Measurements from ENCODE around the gene EPHA8. TPM values are rescaled to one million over a fixed set of nuclear protein-coding genes. Genes with fewer than 3 reads are reported as not detected.

The EPHA8 gene
- total RNA-seq, 4 donors from 2014 or later, result 0.62 TPM; not detected in 3

GRCh38 chr1:22600071-22600816 is 37.0 kb downstream of the EPHA8 start:
- DNase-seq (ENCODE audit: low spot score in 2 of 2), result no peak
- H3K4me3 ChIP-seq (ENCODE audit: low read depth, poor library complexity, severe bottlenecking), result no peak overlapping the region
- intact Hi-C loops (cut with DNase I; ENCODE audit: low total_unique reads), result no loop called here
- WGBS, 2 donors, result 45 to 65% methylated on average over 14 to 21 of the region's 22 CpGs
- TF ChIP-seq POLR2A (IDR thresholded peaks at IDR 0.05), result no peak
- TF ChIP-seq CTCF (IDR thresholded peaks at IDR 0.05), result no peak

GRCh38 chr1:22600817-22601605 is 37.7 kb downstream of the EPHA8 start:
- TF ChIP-seq POLR2A (IDR thresholded peaks at IDR 0.05) (no peak), CTCF (IDR thresholded peaks at IDR 0.05) (no peak)
- 84 to 85% methylated on average over 31 to 36 of the region's 39 CpGs for WGBS, 2 donors
- H3K4me3 ChIP-seq (ENCODE audit: low read depth, poor library complexity, severe bottlenecking), result no peak overlapping the region
- intact Hi-C loops (cut with DNase I; ENCODE audit: low total_unique reads), result no loop called here
- no peak for DNase-seq (ENCODE audit: low spot score in 2 of 2)

- H3K4me3 ChIP-seq (ENCODE audit: low read depth, poor library complexity, severe bottlenecking), result no peak overlapping the region
- TF ChIP-seq POLR2A (IDR thresholded peaks at IDR 0.05) (no peak), CTCF (IDR thresholded peaks at IDR 0.05) (no peak)
- DNase-seq (ENCODE audit: low spot score in 2 of 2), result no peak
- intact Hi-C loops (cut with DNase I; ENCODE audit: low total_unique reads), result no loop called here
- 88 to 92% methylated on average over 6 of the region's 12 CpGs for WGBS, 2 donors
These were observed 38.3 kb downstream of the EPHA8 start for GRCh38 chr1:22601610-22602009.

GRCh38 chr1:22602060-22602740 is 38.9 kb downstream of the EPHA8 start:
- intact Hi-C loops (cut with DNase I; ENCODE audit: low total_unique reads), result no loop called here
- no peak overlapping the region for H3K4me3 ChIP-seq (ENCODE audit: low read depth, poor library complexity, severe bottlenecking)
- TF ChIP-seq CTCF (IDR thresholded peaks at IDR 0.05) (no peak), POLR2A (IDR thresholded peaks at IDR 0.05) (no peak)
- 83 to 84% methylated on average over 11 to 15 of the region's 18 CpGs for WGBS, 2 donors
- DNase-seq (ENCODE audit: low spot score in 2 of 2), result no peak

GRCh38 chr1:22606161-22606560 is 42.9 kb downstream of the EPHA8 start:
- WGBS, 2 donors, result 42 to 50% methylated on average over 4 of the region's 4 CpGs
- TF ChIP-seq CTCF (IDR thresholded peaks at IDR 0.05), result no peak
- TF ChIP-seq POLR2A (IDR thresholded peaks at IDR 0.05), result no peak
- no peak for DNase-seq (ENCODE audit: low spot score in 2 of 2)
- no peak overlapping the region for H3K4me3 ChIP-seq (ENCODE audit: low read depth, poor library complexity, severe bottlenecking)
- intact Hi-C loops (cut with DNase I; ENCODE audit: low total_unique reads), result no loop called here

All from lower leg skin (tissue), 4 donors.